ENCODE data around the gene TTC13. TPM values are rescaled to one million over a fixed set of nuclear protein-coding genes. Genes with fewer than 3 reads are reported as not detected.

The TTC13 gene
- polyA plus RNA-seq, 3 donors = 9.2 to 24.4 (median 10.8) TPM

- H2AFZ ChIP-seq (ENCODE audit: insufficient read depth, low read depth, low read length, poor library complexity, severe bottlenecking) = no peak overlapping the region
- 100% methylated on average over 3 of the region's 7 CpGs for WGBS (ENCODE audit: insufficient coverage)
- no peak overlapping the region for H3K27ac ChIP-seq (ENCODE audit: low read depth in 1 of 2, low read length in 2 of 2)
- peaks cover 5% of the 10 kb centered on the region for H4K20me1 ChIP-seq (ENCODE audit: insufficient read depth, low read length)
- H3K27me3 Mint-ChIP-seq (ENCODE audit: low read depth in 3 of 3) = no peaks in the 10 kb centered on the region
- no peaks in the 10 kb centered on the region for H3K9me3 ChIP-seq (replicated peaks in 1 of 2; ENCODE audit: control insufficient read depth in 1 of 2, insufficient read depth in 1 of 2, low read length in 2 of 2)
- H3K4me3 Mint-ChIP-seq = no peak overlapping the region
- no peak for TF ChIP-seq CTCF (IDR thresholded peaks at IDR 0.05)
- H3K4me2 ChIP-seq (replicated peaks; ENCODE audit: extremely low read depth, low read length, poor library complexity, severe bottlenecking) = no peak overlapping the region
- intact Hi-C loops (cut with micrococcal nuclease) = no loop called here
- peaks cover 4% of the 10 kb centered on the region for H3K79me2 ChIP-seq (ENCODE audit: insufficient read depth, low read length)
- H3K36me3 Mint-ChIP-seq = peaks cover 35 to 52% of the 10 kb centered on the region in 2 donors
- no peak overlapping the region for H3K4me3 ChIP-seq (replicated peaks in 1 of 3; ENCODE audit: low read depth in 2 of 3, low read length in 3 of 3)
- DNase-seq = no peak
- H3K9ac ChIP-seq (ENCODE audit: insufficient read depth, low read length, poor library complexity, severe bottlenecking) = no peak overlapping the region
- peaks cover 48 to 90% of the 10 kb centered on the region in 2 donors for H3K36me3 ChIP-seq (replicated peaks in 1 of 2; ENCODE audit: control insufficient read depth in 1 of 2, insufficient read depth in 2 of 2, low read length in 2 of 2)
- H3K27ac Mint-ChIP-seq = peak overlapping the region in 1 of 7 donors; percentile 80
- H3K4me1 Mint-ChIP-seq = no peaks in the 10 kb centered on the region
- no peaks in the 10 kb centered on the region for H3K9me3 Mint-ChIP-seq
- H3K27me3 ChIP-seq (ENCODE audit: control insufficient read depth in 2 of 2, insufficient read depth in 2 of 2, low read length in 2 of 2) = no peaks in the 10 kb centered on the region
- H3K4me1 ChIP-seq (ENCODE audit: control insufficient read depth in 1 of 2, insufficient read depth in 2 of 2, low read length in 2 of 2) = no peaks in the 10 kb centered on the region
Measured at GRCh38 chr1:230992100-230992774, 13.6 kb upstream of the TTC13 start.

- peaks cover 31 to 54% of the 10 kb centered on the region in 2 donors for H3K36me3 Mint-ChIP-seq
- no peaks in the 10 kb centered on the region for H3K9me3 Mint-ChIP-seq
- H3K79me2 ChIP-seq (ENCODE audit: insufficient read depth, low read length) = peaks cover 16% of the 10 kb centered on the region
Measured at GRCh38 chr1:230987448-230987847, 8.8 kb upstream of the TTC13 start.

More at GRCh38 chr1:230987448-230987847, 8.8 kb upstream of the TTC13 start:
- H3K4me3 ChIP-seq (replicated peaks in 1 of 3; ENCODE audit: low read depth in 2 of 3, low read length in 3 of 3) = no peak overlapping the region
- H4K20me1 ChIP-seq (ENCODE audit: insufficient read depth, low read length) = peaks cover 6% of the 10 kb centered on the region
- peak overlapping the region in 1 of 2 donors; percentile 2 for H3K27ac ChIP-seq (ENCODE audit: low read depth in 1 of 2, low read length in 2 of 2)
- H3K4me3 Mint-ChIP-seq = no peak overlapping the region
- no peaks in the 10 kb centered on the region for H3K4me1 Mint-ChIP-seq
- H3K9me3 ChIP-seq (replicated peaks in 1 of 2; ENCODE audit: control insufficient read depth in 1 of 2, insufficient read depth in 1 of 2, low read length in 2 of 2) = no peaks in the 10 kb centered on the region
- H3K36me3 ChIP-seq (replicated peaks in 1 of 2; ENCODE audit: control insufficient read depth in 1 of 2, insufficient read depth in 2 of 2, low read length in 2 of 2) = peaks cover 27 to 61% of the 10 kb centered on the region in 2 donors
- H3K4me1 ChIP-seq (ENCODE audit: control insufficient read depth in 1 of 2, insufficient read depth in 2 of 2, low read length in 2 of 2) = no peaks in the 10 kb centered on the region
- intact Hi-C loops (cut with micrococcal nuclease) = no loop called here
- 100% methylated on average over 3 of the region's 3 CpGs for WGBS (ENCODE audit: insufficient coverage)
- no peak for TF ChIP-seq CTCF (IDR thresholded peaks at IDR 0.05)
- no peaks in the 10 kb centered on the region for H3K27me3 ChIP-seq (ENCODE audit: control insufficient read depth in 2 of 2, insufficient read depth in 2 of 2, low read length in 2 of 2)
- H3K9ac ChIP-seq (ENCODE audit: insufficient read depth, low read length, poor library complexity, severe bottlenecking) = no peak overlapping the region
- no peak overlapping the region for H3K4me2 ChIP-seq (replicated peaks; ENCODE audit: extremely low read depth, low read length, poor library complexity, severe bottlenecking)
- H2AFZ ChIP-seq (ENCODE audit: insufficient read depth, low read depth, low read length, poor library complexity, severe bottlenecking) = no peak overlapping the region
- DNase-seq = no peak
- no peak overlapping the region for H3K27ac Mint-ChIP-seq
- H3K27me3 Mint-ChIP-seq (ENCODE audit: low read depth in 3 of 3) = no peaks in the 10 kb centered on the region

Data from CD14-positive monocyte (primary cell).